ENCODE results near the gene CHST5.

Gene CHST5

DNA sequence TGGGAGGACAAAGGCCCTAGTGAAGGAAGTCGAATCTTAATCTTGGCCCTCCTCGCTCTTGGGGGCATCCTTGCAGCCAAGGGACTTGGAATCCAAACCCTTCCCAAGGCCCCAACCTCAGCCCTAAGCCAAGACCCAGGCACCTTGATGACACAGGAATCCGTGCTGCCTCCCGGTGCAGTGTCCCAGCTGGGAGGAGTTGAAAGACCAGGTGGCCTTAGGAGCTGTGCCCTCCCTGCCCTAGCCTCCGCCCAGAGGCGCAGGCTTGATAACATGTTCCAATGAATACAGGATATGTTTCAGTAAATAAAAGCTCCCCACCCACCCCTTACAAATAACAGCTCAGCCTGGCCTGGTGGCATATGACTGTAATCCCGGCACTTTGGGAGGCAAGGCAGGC is at the start of gene CHST5:
Gene CHST5 (minus strand): TSS at position 208 of the 400 bp plus-strand sequence. CDS start 5,724 bp downstream, outside the sequence.
- FAIRE-seq: no peak

DNA sequence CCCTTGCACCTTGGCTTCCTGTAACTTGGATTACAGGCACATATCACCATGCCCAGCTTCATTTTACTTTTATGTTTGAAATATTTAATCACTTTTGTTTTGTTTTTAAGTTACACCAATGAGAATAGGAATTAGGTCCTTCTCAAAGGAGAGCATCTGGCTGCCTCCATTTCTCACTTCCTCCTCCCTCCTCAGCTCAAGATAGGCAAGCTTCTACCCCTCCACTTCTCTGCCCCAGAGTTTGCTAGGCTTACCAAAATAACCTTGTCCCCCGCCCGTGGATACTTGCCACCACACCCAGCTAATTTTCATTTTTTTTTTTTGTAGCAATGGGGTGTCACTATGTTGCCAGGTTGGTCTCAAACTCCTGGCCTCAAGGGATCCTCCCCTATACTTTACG is 48.2 kb upstream of the CHST5 start:
- no peak for FAIRE-seq

- no peak for FAIRE-seq
Measured at GRCh38 chr16:75579281-75579834, 43.5 kb upstream of the CHST5 start.

GRCh38 chr16:75578725-75579124 is 42.8 kb upstream of the CHST5 start:
- FAIRE-seq: no peak

DNA sequence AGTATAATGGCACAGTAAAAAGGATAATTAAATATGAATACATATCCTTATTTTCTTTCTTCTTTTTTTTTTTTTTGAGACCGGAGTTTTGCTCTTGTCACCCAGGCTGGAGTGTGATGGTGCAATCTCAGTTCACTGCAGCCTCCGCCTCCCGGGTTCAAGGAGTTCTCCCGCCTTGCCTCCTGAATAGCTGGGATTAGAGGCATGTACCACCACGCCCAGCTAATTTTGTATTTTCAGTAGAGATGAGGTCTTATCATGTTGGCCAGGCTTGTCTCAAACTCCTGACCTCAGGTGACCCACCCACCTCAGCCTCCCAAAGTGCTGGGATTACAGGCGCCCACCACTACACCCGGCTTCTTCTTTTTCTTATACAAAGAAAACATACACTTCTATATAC is 42.3 kb upstream of the CHST5 start:
- no peak for FAIRE-seq

- no peak for FAIRE-seq
Measured at GRCh38 chr16:75576384-75576811, 40.5 kb upstream of the CHST5 start.

GRCh38 chr16:75575958-75576357 is 40.0 kb upstream of the CHST5 start:
- no peak for FAIRE-seq

- FAIRE-seq: no peak
Measured at GRCh38 chr16:75573955-75574354, 38.0 kb upstream of the CHST5 start.

GRCh38 chr16:75572864-75573542 is 37.1 kb upstream of the CHST5 start:
- no peak for FAIRE-seq

GRCh38 chr16:75570396-75571065 is 34.6 kb upstream of the CHST5 start:
- no peak for FAIRE-seq

- no peak for FAIRE-seq
Measured at GRCh38 chr16:75567911-75568310, 32.0 kb upstream of the CHST5 start.

DNA sequence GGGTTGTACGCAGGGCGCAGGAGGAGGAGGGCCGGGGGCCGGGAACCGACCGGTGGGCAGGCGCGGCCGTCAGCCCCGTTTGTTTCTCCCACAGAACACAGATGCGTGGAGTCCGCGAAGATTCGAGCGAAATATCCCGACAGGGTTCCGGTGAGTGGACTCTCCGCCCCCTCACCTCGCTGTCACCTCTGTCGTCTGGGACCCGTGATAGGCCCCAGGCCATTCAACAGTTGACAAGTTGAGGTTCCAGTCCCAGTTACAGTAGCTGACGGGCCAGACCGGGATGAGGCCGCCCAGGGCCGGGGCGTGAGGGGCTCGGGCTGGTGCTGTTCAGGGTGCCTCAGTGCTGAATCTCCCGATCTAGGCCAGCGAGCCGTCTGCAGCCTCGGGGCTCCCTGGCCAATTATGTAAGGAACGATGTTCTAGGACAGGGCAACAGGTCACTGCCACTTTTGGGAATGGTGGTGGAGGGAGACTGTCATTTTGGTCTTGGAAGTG is 30.9 kb upstream of the CHST5 start:
- FAIRE-seq: no peak

- no peak for FAIRE-seq
Measured at GRCh38 chr16:75566040-75566757, 30.3 kb upstream of the CHST5 start, which contains the start of gene GABARAPL2. Gene GABARAPL2, plus strand, starts transcription at chr16:75566379. Its CDS starts 108 bp downstream, at chr16:75566487.

DNA sequence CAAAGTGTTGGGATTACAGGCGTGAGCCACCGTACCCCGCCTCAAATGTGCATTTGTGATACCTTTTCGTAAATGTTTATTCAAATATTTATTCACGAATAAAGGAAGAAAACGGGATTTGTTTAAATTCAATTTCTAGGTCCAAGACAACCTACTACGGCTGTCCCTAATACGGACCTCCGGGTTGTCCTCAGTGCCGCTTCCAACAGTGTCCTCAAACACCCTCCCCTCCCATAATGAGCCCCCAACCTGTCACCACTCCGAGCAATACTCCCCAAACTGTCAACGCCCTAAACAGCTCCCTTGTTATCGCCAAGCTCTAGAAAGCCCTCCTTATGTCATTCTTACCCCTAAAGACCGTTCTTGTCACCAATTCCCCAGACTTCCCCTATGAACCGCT is 29.7 kb upstream of the CHST5 start:
- FAIRE-seq: no peak

DNA sequence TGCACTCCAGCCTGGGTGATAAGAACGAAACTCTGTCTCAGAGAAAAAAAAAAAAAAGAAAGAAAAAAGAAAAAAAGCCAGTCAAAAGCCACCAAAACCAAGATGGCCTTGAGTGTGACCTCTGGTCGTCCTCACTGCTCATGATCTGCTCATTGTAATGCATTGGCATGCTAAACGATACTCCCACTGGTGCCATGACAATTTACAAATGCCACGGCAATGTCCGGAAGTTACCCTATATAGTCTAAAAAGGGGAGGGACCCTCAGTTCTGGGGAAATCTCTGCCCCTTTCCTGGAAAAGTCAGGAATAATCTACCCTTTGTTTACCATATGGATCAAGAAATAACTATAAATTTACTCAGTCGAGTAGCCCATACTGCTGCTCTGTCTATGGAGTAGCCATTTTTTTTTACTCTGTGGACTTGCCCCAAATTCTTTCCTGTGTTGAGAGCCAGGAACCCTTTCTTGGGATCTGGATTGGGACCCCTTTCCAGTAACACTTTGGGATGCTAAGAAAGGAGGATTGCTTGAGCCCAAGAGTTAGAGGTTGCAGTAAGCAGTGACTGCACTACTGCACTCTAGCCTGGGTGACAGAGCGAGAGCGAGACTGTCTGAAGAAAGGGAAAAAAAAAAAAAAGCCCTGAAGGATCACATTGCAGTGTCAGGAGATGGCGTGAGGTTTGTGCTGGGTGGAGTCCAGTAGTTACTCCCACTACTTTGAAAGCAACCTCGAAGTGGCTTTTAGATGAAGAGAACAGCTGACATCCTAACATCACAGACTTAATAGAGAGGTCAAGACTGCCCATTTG is 23.9 kb upstream of the CHST5 start:
- FAIRE-seq: no peak

DNA sequence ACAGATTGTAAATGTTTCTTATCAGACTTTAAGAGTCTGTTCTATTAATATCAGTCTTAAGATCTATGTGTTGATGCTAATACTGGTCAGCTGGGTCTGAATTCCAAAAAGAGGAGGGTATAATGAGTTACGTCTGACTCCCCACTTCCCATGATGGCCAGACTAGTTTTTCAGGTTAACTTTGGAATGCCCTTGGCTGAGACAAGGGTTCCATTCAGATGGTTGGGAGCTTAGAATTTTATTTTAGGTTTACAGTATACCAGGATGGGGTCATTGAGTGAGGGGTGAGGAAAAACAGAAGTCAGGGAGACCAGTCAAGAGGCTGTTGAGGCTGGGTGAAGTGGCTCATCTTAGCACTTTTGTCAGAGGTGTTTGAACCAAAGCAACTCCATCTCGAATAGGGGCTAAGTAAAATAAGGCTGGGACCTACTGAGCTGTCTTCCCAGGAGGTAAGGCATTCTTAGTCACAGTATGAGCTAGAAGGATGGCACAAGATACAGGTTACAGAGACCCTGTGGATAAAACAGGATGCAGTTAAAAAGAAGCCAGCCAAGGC is 23.0 kb upstream of the CHST5 start:
- no peak for FAIRE-seq

- FAIRE-seq: no peak
Measured at GRCh38 chr16:75556431-75556950, 20.6 kb upstream of the CHST5 start.

DNA sequence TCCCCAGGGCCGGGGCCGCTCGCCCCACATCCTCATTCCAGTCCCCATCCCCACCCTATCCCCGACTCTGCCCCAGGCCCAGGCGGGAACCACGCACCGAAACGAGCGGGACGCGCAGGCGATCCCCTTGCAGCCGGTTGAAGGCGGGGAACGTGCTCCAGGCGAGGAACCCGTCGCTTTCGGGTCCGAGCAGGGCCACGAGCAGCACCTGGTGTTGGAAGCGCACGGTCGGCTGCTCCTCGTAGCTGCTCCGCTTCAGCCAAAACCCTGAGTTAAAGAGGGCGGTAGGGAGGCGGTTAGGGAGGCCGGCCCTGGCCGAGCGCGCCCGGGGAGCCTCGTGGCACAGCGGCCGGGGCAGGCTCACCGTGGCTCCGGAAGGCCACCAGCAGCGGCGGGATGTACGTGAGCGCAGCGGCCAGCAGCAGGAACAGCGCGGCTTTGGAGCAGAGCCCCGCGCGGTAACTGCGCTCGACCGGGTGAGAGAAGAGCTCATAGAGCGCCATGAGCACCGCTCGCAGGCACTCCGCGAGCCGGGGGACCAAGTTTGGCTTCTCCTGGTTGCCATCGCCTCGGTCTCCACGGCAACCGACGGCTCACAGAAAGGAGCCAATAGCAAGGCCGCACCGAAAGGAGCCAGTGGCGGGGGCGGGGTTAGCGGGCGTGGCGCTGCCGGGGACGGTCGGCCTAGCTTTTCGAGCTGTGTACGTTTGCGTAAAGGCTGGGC is 20.0 kb upstream of the CHST5 start, which contains the start of gene TMEM231:
Gene TMEM231 (minus strand): TSS at position 546 of the 724 bp plus-strand sequence. CDS start 43 bp downstream, at position 503.
- peak; percentile 78 for FAIRE-seq

DNA sequence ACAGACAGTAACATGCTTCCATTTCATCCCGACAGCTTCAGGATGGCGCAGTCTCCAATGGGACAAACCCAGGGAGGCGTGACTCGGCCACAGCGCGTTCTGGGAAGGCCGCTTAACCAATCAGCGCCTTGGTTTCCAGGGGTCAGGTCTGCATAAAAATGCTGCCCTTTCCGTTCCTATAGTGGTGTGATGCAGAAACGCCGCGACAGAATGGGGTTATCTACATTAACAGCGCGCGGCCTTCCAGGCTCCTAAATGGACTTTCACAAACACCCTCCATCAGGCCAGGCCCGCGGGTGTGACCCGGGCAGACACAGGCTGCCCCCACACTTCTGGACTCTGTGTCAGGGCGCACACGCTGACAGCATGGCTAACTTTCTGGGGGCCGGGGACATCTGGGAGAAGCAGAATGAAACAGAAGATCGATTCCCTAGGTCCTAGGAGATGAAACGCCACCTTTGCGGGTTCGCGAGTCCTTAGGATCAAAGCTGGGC is 19.4 kb upstream of the CHST5 start:
- FAIRE-seq: peak; percentile 53

DNA sequence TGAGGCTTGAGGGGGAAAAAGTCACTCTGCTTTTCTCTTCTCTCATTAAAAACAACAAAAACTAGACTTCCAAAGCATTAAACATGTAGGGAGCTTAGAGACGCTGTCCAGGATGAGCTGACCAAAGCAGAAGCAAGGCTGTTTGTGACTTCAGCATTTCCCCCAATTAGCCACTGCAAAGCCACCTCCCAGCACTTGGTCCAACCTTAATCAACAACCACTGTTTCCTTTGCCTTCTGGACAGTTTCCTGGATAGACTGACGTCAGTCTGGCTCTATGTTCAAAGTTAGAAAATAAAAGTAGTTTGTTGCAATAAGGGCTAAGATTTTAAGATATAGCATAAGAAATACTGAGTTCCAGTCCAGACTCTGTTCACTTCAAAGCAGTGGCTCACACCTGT is 17.0 kb upstream of the CHST5 start:
- no peak for FAIRE-seq

DNA sequence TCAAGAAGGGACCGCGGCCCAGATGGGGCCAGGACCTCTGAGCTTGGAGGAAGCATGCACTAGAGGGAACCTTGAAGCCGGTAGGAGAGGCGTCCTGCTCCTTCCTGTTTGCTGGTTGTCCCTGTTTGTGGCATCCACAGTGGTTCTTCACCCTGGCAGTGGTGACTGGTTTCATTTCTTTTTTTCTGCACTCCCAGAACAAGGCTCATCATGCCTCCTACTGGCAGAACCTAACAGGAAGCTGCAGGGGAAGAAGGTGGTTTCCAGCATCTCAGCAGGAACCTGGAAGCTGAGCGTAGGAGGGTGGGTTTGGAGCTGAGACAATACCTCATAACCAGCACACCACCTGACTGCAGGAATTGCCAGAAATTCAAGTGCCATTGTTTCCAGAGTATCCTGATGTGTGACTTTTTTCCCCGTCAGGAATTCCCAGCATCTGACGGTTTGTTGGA is 14.3 kb upstream of the CHST5 start:
- no peak for FAIRE-seq

Data from endometrium (tissue), 2 donors.